ENCODE measurements around the gene PCYOX1L. TPM values are rescaled to one million over a fixed set of nuclear protein-coding genes. Genes with fewer than 3 reads are reported as not detected.

PCYOX1L gene
- total RNA-seq, 1 experiment from 2014 or later: 15.3 TPM

DNA sequence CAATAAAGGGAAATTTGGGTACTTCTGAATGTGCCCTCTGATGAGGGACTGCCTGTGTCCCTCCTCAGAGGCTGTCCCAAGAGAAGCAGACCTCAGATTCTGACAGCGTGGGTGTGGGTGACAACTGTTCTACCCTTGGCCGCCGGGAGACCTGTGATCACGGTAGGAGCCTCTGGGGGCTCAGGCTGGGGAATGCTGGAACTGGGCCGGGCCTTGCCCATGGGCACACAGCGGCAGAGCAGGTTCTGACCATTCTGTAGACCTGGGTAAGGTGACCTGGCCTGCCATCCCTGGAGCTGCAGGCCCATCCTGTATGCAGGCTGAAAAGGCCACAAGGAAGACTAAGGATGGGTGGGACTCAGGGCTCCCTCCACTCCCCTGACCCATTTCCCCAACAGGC is 42.1 kb upstream of the PCYOX1L start:
- DNase-seq: no peak
- H3K79me2 ChIP-seq (ENCODE audit: insufficient read depth, low read length): no peaks in the 10 kb centered on the region
- H2AFZ ChIP-seq (ENCODE audit: low read length): no peak overlapping the region
- TF ChIP-seq, protein P1, sequence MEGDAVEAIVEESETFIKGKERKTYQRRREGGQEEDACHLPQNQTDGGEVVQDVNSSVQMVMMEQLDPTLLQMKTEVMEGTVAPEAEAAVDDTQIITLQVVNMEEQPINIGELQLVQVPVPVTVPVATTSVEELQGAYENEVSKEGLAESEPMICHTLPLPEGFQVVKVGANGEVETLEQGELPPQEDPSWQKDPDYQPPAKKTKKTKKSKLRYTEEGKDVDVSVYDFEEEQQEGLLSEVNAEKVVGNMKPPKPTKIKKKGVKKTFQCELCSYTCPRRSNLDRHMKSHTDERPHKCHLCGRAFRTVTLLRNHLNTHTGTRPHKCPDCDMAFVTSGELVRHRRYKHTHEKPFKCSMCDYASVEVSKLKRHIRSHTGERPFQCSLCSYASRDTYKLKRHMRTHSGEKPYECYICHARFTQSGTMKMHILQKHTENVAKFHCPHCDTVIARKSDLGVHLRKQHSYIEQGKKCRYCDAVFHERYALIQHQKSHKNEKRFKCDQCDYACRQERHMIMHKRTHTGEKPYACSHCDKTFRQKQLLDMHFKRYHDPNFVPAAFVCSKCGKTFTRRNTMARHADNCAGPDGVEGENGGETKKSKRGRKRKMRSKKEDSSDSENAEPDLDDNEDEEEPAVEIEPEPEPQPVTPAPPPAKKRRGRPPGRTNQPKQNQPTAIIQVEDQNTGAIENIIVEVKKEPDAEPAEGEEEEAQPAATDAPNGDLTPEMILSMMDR (conservative IDR thresholded peaks at IDR 0.05): no peak
- no peaks in the 10 kb centered on the region for H3K4me1 ChIP-seq (ENCODE audit: insufficient read depth, low read length)
- no peaks in the 10 kb centered on the region for H4K20me1 ChIP-seq (ENCODE audit: control insufficient read depth, insufficient read depth, insufficient read length)
- H3K56ac ChIP-seq (ENCODE audit: insufficient read length, low read depth, low read length): no peak overlapping the region
- no peak overlapping the region for H2BK15ac ChIP-seq (ENCODE audit: low read depth, low read length)
- Mint-ChIP-seq H3K27ac (no peak overlapping the region), H3K9me3 (no peaks in the 10 kb centered on the region), H3K36me3 (ENCODE audit: insufficient read depth in 1 of 3, low read depth in 3 of 3) (no peaks in the 10 kb centered on the region), H3K27me3 (ENCODE audit: low read depth) (no peaks in the 10 kb centered on the region; the same call in none of the 2 replicates), H3K4me1 (peaks cover 7 to 9% of the 10 kb centered on the region in 2 experiments), H3K4me3 (no peak overlapping the region)
- H4K8ac ChIP-seq (replicated peaks; ENCODE audit: insufficient read length, low read depth, low read length): no peak overlapping the region
- H3K79me1 ChIP-seq (ENCODE audit: insufficient read depth, low read depth, low read length, poor library complexity, severe bottlenecking): no peaks in the 10 kb centered on the region
- no peak overlapping the region for H3K4me2 ChIP-seq (ENCODE audit: insufficient read depth, insufficient read length, low read length)
- H3K27me3 ChIP-seq (ENCODE audit: insufficient read depth, low read length): no peaks in the 10 kb centered on the region
- H3K27ac ChIP-seq (ENCODE audit: insufficient read length, low read depth, low read length): no peak overlapping the region
- H3K4ac ChIP-seq (ENCODE audit: low read depth, low read length): no peak overlapping the region
- no peak overlapping the region for H3K14ac ChIP-seq (ENCODE audit: insufficient read depth, low read length)
- peaks cover 3% of the 10 kb centered on the region for H3K23me2 ChIP-seq (ENCODE audit: insufficient read length, low read depth, low read length, poor library complexity, severe bottlenecking)
- no peak overlapping the region for H4K91ac ChIP-seq (ENCODE audit: insufficient read length, low read depth, low read length)
- H2AK5ac ChIP-seq (ENCODE audit: insufficient read length, low read length): no peak overlapping the region
- H3T11ph ChIP-seq (ENCODE audit: low read length): no peak overlapping the region
- H2BK12ac ChIP-seq (ENCODE audit: insufficient read length, low read depth, low read length): no peak overlapping the region
- no peak overlapping the region for H4K5ac ChIP-seq (ENCODE audit: insufficient read length, low read depth, low read length)
- WGBS (ENCODE audit: extremely low coverage, insufficient read length, low lambda C conversion rate): no CpG with 5 or more reads among the region's 6 CpGs
- H2BK20ac ChIP-seq (ENCODE audit: low read depth, low read length, poor library complexity, severe bottlenecking): no peak overlapping the region
- H2BK5ac ChIP-seq (ENCODE audit: insufficient read length, low read length): no peak overlapping the region
- no peak overlapping the region for H3K18ac ChIP-seq (ENCODE audit: insufficient read length, low read depth, low read length)
- H2BK120ac ChIP-seq (ENCODE audit: low read depth, low read length, poor library complexity, severe bottlenecking): no peak overlapping the region
- H3K23ac ChIP-seq (ENCODE audit: insufficient read length, low read depth, low read length): no peak overlapping the region
- H3K9ac ChIP-seq (ENCODE audit: extremely low read depth, insufficient read length, low read length): no peak overlapping the region
- H3K9me3 ChIP-seq (ENCODE audit: control insufficient read depth, low read depth, low read length): no peaks in the 10 kb centered on the region

All from H9 (cell line).